GM18909 (cell line): ENCODE results near the gene SP110.
"Not testable (repeated sequence)": the region's sequence is repeated elsewhere in the genome, so short reads cannot be mapped to it uniquely, and the experiment has no call there.

Source experiments
- ATAC-seq: cut with Tn5 transposase; IDR thresholded peaks from one replicate; pipeline ENCODE4 v1.9.1; 2021; ENCODE audit warnings: mild to moderate bottlenecking; ENCODE audit not compliant: unreplicated experiment, poor library complexity

Gene SP110

DNA sequence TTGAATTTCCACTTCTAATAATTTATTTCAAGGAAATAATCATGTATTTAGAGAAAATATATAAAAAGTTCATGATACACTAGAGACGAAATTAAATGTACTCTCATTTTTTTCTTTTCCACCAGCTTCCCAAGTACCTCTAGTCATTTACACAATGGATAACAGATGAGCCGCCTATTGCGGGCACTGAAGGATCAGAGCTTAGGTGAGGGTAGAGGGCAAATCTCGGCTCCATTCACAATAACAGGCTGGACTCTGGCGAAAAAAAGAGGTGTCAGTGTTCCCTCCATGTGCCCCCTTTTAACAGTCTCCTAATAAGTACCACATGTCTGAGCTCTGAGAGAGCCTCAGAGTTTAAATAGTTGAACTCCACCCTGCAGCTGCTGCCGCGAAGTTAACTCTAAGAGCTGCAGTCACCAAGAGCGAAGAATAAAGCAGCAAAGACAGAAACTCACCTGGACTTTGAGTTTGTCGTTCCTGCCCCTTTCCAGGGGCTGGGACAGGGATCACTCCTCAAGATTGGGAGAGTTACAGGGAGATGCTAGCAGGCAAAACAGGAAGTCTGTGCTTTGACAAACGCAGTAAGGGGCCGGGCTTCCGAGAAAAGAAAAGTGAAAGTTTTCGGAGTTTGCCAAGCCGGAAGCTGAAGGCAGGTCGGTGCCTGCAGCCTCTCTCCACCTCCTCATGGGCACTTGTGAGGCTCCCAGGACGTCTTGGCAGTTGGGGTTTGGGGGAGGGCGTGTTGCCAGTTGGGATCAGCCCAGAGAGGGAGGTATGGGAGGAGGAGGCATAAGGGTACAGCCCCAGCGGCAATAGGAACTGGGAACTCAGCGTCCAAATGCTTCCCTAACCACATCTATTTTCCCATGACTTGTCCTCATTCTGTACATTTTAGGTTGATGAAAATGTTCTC, at the start of gene SP110:
SP110 (minus strand) TSS at position 566 of the 913 bp plus-strand sequence. CDS start 3,057 bp downstream, outside the sequence.
- ATAC-seq = peak; percentile 83

- peak; percentile 67 for ATAC-seq
Measured at GRCh38 chr2:230268606-230269243, 48.9 kb upstream of the SP110 start.

GRCh38 chr2:230267556-230267955, 47.8 kb upstream of the SP110 start:
- ATAC-seq = peak; percentile 64

- peak; percentile 30 for ATAC-seq
Measured at GRCh38 chr2:230267059-230267458, 47.3 kb upstream of the SP110 start.

DNA sequence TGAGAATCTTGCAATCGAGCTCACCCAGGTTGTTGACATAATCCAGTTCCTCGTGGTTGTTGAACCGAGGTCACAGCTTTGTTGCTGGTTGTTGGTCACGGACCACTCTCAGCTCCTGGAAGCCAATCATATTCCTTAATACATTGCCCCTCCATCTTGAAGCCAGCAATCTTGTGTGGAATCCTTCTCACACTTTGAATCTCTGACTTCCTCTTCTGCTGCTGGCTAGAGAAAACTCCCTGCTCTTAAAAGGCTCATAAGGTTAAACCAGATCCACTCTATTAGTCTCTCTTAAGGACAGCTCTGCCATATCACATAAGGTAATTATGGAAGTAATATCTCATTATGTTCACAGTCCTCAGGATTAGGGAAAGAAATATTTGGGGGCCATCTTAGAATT, 46.9 kb upstream of the SP110 start:
- ATAC-seq = no peak

DNA sequence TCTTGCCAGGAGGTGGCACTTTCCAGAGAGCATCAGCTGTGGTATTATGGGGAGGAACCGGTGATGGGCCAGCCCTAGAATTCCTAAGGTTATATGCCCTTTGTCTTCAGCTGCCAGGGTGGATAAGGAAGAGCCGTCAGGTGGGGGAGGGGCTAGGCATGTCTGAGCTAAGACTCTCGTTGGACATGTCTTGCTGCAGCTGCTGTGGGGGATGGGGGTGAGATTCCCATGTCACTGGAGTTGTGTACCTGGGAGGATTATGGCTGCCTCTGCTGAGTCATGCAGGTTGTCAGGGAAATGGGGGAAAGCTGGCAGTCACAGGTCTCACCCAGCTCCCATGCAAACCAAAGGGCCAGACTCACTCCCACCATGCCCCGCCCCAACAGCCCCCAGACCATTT, 45.2 kb upstream of the SP110 start:
- ATAC-seq = not testable (repeated sequence)

DNA sequence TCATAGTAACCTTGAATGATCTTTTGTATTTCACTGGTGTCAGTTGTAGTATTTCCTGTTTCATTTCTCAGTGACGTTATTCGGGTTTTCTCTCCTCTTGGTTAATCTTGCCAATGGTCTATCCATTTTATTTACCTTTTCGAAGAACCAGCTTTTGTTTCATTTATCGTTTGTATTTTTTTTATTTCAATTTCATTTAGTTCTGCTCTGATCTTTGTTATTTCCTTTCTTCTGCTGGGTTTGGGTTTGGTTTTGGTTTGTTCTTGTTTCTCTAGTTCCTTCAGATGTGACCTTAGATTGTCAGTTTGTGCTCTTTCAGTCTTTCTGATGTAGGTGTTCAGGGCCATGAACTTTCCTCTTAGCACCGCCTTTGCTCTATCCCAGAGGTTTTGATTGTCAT, 42.5 kb upstream of the SP110 start:
- no peak for ATAC-seq

DNA sequence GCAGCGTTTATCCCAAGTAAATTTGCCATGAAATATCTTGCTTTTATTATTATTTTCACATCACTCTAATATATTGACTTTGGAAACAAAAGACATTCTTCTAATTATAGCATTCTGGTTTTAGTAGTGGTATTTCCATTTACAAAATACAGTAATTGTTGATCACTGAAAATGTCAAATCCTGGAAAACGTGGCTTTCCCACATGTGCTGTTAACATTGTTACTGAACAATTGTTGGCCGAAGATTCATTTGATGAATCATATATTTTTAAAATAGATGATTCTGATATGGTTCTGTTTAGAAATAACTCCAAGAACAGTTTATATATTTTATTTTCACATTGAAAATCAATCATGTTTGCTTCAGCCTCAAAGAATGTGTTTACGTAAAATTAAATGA, 38.7 kb upstream of the SP110 start:
- no peak for ATAC-seq

GRCh38 chr2:230256733-230257332, 37.0 kb upstream of the SP110 start:
- no peak for ATAC-seq

GRCh38 chr2:230254152-230254881, 34.5 kb upstream of the SP110 start:
- no peak for ATAC-seq

- no peak for ATAC-seq
Measured at GRCh38 chr2:230250231-230250630, 30.4 kb upstream of the SP110 start.

- no peak for ATAC-seq
Measured at GRCh38 chr2:230246206-230246605, 26.4 kb upstream of the SP110 start.

DNA sequence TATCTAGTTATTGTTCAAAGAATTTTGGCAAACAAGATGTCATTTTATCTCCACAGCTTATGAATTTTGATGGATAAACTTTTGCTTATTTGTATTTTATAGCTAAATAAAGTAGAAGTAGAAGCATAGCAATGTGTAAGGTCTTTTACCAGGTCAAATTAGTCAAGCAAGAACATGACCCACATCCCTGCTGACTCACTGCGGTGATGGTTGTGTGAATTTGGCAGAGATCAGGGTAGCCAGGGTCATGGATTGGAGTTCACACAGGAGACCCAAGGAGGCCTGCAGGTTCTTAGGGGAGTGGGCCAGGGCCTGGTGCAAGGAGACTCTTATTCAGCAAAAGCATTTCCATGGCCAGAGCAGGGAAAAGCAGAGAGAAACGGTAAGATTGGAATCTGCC, 24.4 kb upstream of the SP110 start:
- no peak for ATAC-seq

DNA sequence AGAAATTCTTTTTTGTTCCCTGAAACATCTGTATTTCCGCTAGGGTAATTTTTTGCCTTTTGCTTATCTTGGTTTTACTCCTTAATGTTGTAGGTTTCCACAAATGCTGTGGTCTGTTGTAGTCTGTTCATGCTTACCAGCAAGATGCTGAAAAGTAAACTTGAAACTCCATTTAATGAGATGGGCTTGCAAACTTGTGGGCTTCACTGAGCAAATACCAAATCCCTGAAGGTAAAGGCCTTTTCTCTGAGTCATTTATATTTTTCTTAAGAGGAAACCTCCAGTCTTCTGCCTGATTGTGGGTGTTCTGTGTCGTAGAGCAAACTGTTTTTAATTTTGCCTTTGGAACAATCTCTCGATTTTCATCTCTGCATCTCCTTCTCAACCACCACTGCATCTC, 15.1 kb upstream of the SP110 start:
- peak; percentile 64 for ATAC-seq

DNA sequence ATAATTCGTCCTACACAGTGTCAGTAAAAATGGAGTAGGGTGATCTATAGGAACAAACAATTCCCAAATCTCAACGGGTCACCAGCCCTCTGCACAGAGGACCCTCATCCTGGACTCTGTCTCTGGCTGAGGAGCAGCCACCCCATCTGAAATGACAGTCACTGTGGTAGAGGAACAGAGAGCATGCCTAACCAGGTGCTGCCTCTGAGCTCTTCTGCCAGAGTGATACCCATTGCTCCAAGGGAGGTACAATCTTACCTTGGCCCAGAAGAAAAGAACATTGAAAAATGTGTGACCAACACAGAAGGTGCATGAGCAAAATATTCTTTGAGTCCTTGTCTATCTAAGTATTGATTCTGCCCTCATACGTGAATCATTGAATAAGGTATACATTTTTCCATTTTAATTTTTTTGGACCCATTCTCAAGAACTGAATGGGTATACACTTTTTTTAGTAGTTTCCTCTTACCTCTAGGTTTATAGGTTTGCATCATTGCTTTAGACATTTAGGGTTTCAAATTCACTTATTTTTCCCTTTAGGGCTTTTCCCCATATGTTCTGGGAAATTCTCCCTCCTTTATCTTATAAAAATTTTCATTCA, 14.4 kb upstream of the SP110 start:
- peak; percentile 77 for ATAC-seq

DNA sequence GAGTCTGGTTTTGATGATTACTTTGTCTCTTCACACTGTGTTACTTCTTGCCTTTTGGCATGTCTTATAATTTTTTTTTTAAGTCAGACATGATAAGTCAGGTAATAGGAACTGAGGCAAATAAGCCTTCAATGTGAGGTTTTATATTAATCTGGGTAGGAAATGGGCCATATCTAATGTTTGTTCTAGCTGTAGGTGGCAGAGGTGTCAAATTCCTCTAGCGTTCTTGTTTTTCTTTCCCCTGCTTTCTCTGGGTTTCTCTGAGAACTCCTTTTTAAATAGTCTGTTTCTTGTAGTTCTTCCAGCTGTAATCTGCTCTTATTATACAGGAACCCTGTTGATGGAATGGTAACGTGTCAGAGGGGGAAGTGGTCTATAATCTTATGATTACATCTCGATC, 11.5 kb upstream of the SP110 start:
- ATAC-seq = no peak

DNA sequence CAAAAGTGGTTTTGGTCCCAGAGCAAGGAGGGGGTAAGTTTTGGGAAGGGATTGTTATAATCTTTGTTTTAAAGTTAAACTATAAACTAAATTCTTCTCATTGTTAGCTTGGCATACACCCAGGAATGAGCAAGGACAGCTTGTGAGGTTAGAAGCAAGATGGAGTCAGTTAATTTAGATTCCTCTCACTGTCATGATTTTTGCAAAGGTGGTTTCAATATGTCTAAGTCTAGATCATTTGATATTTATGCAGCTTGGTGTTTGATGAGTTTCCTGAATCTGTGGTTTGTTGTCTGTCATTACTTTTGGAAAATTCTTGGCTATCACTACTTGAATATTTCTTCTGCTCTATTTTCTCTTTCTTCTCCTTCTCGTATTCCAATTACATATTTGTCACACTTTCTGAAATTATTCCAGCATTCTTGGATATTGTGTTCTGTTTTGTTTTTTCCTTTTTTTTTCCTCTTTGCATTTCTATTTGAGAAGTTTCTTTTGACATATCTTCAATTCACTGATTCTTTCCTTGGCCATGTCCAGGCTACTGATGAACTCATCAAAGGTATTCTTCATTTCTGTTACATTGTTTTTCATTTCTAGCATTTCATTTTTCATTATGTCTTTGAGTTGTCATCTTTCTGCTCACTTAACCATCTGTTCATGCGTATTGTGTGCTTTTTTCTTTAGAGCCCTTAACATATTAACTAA, 10.9 kb upstream of the SP110 start:
- ATAC-seq = no peak

DNA sequence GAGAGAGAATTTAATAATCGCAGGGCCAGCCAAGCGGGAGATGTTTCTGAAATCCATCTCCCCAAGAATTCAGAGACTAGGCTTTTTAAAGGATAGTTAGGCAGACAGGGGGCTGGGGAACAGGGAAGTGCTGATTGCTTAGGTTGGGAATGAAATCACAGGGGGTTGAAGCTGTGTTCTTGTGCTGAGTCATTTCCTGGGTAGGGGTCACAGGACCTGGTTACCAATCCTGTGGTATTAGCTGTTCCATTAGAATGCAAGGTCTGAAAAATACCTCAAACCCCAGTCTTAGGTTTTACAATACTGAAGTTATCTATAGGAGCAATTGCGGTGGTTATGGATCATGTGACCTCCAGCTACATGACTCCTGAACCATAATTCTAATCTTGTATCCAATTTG, 10.3 kb upstream of the SP110 start:
- no peak for ATAC-seq

DNA sequence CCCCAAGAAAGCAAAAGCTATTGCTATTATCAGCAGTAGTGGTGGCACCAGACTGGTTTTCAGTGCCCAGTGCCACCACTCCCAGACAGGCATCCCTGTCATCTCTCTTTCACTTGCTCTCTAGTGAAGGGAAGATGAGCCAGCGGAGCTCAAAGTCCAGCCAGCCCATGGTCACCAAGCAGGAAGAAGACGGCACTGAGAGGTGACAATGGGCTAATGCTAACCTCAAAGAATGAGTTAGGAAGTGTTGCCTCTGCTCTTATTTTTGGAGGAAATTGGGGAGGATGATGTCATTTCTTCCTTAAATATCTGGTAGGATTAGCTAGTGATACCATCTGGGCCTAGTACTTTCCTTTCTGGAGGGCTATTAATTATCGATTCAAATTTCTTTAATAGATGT, 7.4 kb upstream of the SP110 start:
- no peak for ATAC-seq
